Brain pericyte (primary cell): ENCODE results near the gene COL23A1.
"Not testable (repeated sequence)": the region's sequence is repeated elsewhere in the genome, so short reads cannot be mapped to it uniquely, and the experiment has no call there.

Experiments
- DNase-seq: peaks from one replicate; pipeline ENCODE4 v3.0.0-alpha.2; 2012; ENCODE audit warnings: low read depth, low spot score

COL23A1 gene

GRCh38 chr5:178307267-178308045 lies 282.7 kb downstream of the COL23A1 start:
- no peak for DNase-seq

- no peak for DNase-seq
Observed at GRCh38 chr5:178306430-178307225, 283.6 kb downstream of the COL23A1 start.

- no peak for DNase-seq
Observed at GRCh38 chr5:178305801-178306200, 284.4 kb downstream of the COL23A1 start.

- DNase-seq: no peak
Observed at GRCh38 chr5:178304761-178305645, 285.2 kb downstream of the COL23A1 start.

GRCh38 chr5:178304016-178304415 lies 286.2 kb downstream of the COL23A1 start:
- no peak for DNase-seq

- DNase-seq: not testable (repeated sequence)
Observed at GRCh38 chr5:178302321-178302720, 287.9 kb downstream of the COL23A1 start.

- no peak for DNase-seq
Observed at GRCh38 chr5:178301641-178302040, 288.6 kb downstream of the COL23A1 start.

GRCh38 chr5:178298283-178298807 lies 291.8 kb downstream of the COL23A1 start:
- DNase-seq: no peak

- DNase-seq: no peak
Observed at GRCh38 chr5:178297751-178298150, 292.4 kb downstream of the COL23A1 start.

- DNase-seq: no peak
Observed at GRCh38 chr5:178296066-178296465, 294.1 kb downstream of the COL23A1 start.

GRCh38 chr5:178295589-178295988 lies 294.6 kb downstream of the COL23A1 start:
- no peak for DNase-seq

- no peak for DNase-seq
Observed at GRCh38 chr5:178293815-178294214, 296.4 kb downstream of the COL23A1 start.

GRCh38 chr5:178293400-178293799 lies 296.8 kb downstream of the COL23A1 start:
- no peak for DNase-seq

- DNase-seq: no peak
Observed at GRCh38 chr5:178292826-178293205, 297.4 kb downstream of the COL23A1 start.

GRCh38 chr5:178291969-178292825 lies 298.0 kb downstream of the COL23A1 start:
- DNase-seq: no peak

- no peak for DNase-seq
Observed at GRCh38 chr5:178291161-178291561, 299.0 kb downstream of the COL23A1 start.

GRCh38 chr5:178290376-178290775 lies 299.8 kb downstream of the COL23A1 start:
- DNase-seq: no peak

- DNase-seq: no peak
Observed at GRCh38 chr5:178289438-178289837, 300.8 kb downstream of the COL23A1 start.

- DNase-seq: no peak
Observed at GRCh38 chr5:178288401-178289368, 301.5 kb downstream of the COL23A1 start.

- DNase-seq: no peak
Observed at GRCh38 chr5:178287791-178288105, 302.4 kb downstream of the COL23A1 start.
